Measurements from ENCODE around the gene SETDB1. TPM values are rescaled to one million over a fixed set of nuclear protein-coding genes. Genes with fewer than 3 reads are reported as not detected.
A peak's percentile ranks its signal among the peaks of the same experiment; 100 is the strongest.
"Not testable (repeated sequence)": the region's sequence is repeated elsewhere in the genome, so short reads cannot be mapped to it uniquely, and the experiment has no call there.

Gene SETDB1
- polyA plus RNA-seq (ENCODE audit: insufficient read length), result 38.6 TPM

GRCh38 chr1:150926097-150926741, at the start of gene SETDB1:
Gene SETDB1 (plus strand): TSS chr1:150926363. CDS start chr1:150927715, 1,352 bp downstream.
- peak; percentile 95 for DNase-seq (ENCODE audit: low read depth)

- not testable (repeated sequence) for DNase-seq (ENCODE audit: low read depth)
Observed at GRCh38 chr1:150878931-150879330, 47.2 kb upstream of the SETDB1 start.

- no peak for DNase-seq (ENCODE audit: low read depth)
Observed at GRCh38 chr1:150881331-150882070, 44.7 kb upstream of the SETDB1 start.

DNA sequence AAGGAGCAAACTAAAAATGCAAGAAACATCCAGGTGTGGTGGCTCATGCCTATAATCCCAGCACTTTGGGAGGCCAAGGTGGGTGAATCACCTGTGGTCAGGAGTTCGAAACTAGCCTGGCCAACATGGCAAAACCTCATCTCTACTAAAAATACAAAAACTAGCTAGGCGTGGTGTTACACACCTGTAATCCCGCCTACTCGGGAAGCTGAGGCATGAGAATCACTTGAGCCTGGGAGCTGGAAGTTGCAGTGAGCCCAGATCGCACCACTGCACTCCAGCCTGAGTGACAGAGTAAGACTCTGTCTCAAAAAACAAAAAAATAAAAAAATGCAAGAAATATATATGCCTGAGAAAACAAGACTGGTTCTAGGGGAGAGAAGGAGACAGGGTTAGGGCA, 43.0 kb upstream of the SETDB1 start:
- DNase-seq (ENCODE audit: low read depth), result not testable (repeated sequence)

DNA sequence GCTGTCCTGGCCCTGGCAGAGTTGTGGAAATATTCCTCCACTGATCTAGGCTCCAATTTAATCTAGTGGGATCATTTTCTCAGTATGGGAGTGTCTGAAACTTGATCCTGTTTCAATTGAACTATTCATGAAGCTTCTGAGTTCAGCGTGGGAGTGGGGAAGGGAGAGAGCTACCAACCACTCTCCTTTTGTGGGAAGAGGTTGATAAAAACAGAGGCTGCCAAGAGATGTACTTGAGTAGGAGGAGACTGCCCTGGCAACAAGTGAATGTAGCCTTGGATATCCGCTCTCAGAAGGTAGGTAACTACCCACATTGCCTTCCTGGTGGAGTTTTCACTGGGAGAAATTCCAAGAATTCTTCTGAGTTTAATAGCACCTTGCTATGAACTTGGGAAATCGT, 39.1 kb upstream of the SETDB1 start, which contains the start of gene CTXND2:
CTXND2 (plus strand) TSS at position 119 of the 400 bp plus-strand sequence. CDS start 25,179 bp downstream, outside the sequence.
- DNase-seq (ENCODE audit: low read depth), result no peak

- no peak for DNase-seq (ENCODE audit: low read depth)
Observed at GRCh38 chr1:150888727-150889126, 37.4 kb upstream of the SETDB1 start.

- DNase-seq (ENCODE audit: low read depth), result no peak
Observed at GRCh38 chr1:150890033-150890416, 36.1 kb upstream of the SETDB1 start.

DNA sequence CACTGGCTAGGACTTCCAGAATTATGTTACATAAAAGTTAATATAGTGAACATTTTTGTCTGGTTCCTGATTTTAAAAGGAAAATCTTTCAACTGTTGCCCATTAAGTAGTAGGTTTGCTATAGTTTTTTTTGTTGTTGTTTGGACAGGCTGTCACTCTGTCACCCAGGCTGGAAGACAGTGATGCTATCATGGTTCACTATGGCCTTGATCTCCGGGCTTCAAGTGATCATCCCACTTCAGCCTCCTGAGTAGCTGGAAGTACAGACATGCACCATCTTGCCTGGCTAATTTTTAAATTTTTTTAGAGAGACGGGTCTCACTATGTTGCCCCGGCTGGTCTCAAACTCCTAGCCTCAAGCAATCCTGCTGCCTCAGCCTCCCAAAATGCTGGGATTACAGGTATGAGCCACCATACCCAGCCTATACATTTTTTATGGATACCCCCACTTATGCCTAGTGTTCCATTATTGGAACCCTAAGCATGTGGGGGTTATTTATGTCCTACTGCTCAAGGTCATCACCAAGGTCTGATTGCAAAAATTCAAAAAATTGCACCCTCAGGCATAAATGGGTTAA, 32.7 kb upstream of the SETDB1 start:
- no peak for DNase-seq (ENCODE audit: low read depth)

DNA sequence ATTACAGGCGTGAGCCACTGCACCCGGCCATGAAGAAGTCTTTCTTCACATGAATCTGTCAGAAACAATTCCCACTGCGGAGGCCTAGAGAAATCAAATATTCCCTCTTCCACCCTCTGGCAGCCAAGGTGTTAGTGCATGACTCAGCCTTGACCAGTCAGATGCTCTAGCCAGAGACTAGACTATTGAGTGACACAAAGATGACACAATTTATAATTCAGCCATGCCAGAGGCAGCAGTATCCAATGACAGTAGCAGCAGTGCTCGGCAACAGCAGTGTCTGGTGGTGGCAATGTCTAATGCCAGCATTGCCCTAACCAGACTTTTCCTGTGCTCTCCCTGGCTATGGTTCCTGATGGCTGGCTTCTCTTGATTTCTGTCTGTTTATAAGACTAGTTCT, 30.5 kb upstream of the SETDB1 start:
- DNase-seq (ENCODE audit: low read depth), result no peak

- DNase-seq (ENCODE audit: low read depth), result not testable (repeated sequence)
Observed at GRCh38 chr1:150899795-150900194, 26.4 kb upstream of the SETDB1 start.

DNA sequence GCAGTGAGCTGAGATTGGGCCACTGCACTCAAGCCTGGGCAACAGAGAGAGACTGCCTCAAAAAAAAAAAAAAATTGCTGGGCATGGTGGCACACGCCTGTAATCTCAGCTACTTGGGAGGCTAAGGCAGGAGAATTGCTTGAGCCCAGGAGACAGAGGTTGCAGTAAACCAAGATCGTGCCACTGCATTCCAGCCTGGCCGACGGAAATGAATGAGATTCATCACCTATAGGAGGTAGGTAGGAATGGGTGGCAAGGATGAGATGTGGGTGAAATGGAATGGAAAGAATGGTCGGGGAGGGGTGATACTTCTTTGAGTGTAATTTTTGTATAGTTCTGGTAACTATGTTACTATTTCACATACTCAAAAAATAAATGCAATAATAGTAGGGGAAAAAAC, 23.8 kb upstream of the SETDB1 start:
- DNase-seq (ENCODE audit: low read depth), result no peak

GRCh38 chr1:150902751-150903150, 23.4 kb upstream of the SETDB1 start:
- no peak for DNase-seq (ENCODE audit: low read depth)

DNA sequence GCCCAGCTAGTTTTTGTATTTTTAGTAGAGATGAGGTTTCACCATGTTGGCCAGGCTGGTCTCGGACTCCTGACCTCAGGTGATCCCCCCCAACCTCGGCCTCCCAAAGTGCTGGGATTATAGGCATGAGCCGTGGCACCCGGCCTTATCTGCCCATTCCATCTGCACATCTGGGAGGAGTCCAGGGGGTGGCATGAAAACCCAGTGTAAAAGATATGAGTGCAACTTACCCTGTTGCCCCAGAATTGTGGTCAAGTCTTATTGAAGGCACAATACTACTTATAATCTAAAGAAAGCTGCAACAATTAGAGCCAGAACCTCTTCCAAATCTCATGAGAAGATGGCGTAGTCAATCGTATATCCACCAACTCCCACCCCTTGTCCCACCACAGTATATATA, 20.9 kb upstream of the SETDB1 start:
- no peak for DNase-seq (ENCODE audit: low read depth)

- no peak for DNase-seq (ENCODE audit: low read depth)
Observed at GRCh38 chr1:150906329-150906728, 19.8 kb upstream of the SETDB1 start.

DNA sequence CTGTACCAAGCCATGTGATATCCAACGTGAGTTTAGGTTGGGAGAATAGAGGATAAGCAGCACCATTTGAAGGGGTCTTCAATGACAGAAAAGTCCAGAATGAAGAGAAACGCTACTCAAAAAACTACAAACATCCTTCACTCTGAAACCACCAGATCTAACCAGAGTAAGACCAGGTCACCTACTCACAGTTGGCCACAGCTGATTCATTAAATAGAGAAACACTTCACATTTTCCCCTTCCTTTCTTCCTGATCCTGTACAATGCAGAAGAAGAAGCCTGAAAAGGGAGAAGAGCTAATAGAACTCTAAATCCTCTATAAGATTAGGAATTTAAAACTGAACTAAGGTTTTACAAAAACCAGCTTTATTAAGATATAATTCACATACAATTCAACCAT, 19.4 kb upstream of the SETDB1 start:
- no peak for DNase-seq (ENCODE audit: low read depth)

DNA sequence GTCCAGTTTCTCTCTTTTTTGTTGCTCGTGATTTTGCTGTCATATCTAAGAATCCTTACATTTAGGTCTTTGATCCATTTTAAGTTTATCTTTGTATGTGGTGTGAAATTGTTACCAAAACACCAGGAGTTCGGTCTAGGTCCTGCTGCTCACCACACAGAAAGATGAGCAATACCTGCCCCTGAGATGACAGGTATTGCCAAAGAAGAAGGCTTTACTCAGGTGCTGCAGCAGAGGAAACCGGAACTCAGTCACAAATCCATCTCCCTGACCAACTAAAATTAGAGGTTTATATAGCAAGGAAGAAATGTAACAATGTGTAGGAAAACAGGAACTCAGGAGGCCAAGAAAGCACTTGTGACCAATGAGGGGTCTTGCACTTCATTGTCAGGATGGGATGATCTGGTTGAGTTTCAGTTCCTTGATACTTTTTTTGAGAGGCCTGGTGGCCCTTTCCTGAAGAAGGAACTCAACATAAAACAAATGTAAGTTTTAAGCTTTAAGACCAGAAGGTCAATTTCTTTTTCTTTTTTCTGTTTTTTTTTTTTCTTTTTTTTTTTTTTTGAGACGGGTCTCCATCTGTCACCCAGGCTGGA, 16.5 kb upstream of the SETDB1 start:
- no peak for DNase-seq (ENCODE audit: low read depth)

- no peak for DNase-seq (ENCODE audit: low read depth)
Observed at GRCh38 chr1:150912623-150913022, 13.5 kb upstream of the SETDB1 start.

DNA sequence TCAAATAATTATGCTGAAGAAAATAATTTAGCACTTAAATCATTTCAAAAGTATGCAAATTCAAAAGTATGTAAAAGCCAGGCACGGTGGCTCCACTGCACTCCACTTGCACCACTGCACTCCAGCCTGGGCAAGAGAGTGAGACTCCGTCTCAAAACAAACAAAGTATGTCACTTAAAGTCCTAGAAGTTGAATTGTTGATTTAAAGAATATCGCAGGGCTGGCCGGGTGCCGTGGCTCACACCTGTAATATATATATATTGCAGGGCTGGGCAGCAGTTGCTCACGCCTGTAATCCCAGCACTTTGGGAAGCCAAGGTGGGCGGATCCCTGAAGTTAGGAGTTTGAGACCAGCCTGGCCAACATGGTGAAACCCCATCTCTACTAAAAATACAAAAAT, 8.8 kb upstream of the SETDB1 start:
- no peak for DNase-seq (ENCODE audit: low read depth)

GRCh38 chr1:150922519-150922975, 3.6 kb upstream of the SETDB1 start:
- DNase-seq (ENCODE audit: low read depth), result peak; percentile 13

DNA sequence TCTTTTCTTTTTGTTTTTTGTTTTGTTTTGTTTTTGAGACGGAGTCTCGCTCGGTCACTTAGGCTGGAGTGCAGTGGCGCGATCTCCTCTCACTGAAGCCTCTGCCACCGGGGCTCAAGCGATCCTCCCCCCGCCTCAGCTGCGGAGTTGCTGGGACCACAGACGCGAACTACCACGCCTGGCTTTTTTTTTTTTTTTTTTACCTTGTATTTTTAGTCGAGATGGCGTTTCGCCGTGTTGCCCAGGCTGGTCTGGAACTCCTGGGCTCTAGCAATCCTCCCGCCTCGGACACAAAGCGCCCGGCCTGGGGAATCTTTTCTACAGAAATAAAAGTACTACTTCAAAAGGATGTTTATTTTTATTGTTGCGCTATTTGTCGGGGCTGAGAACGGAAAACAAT, 1.1 kb upstream of the SETDB1 start:
- no peak for DNase-seq (ENCODE audit: low read depth)

- DNase-seq (ENCODE audit: low read depth), result no peak
Observed at GRCh38 chr1:150927624-150928023, 1.5 kb downstream of the SETDB1 start.

GRCh38 chr1:150928286-150928685, 2.1 kb downstream of the SETDB1 start:
- DNase-seq (ENCODE audit: low read depth), result no peak

All from forelimb muscle (tissue), 1 donor.